Measurements from ENCODE around the gene CLDN1. TPM values are rescaled to one million over a fixed set of nuclear protein-coding genes. Genes with fewer than 3 reads are reported as not detected.

The CLDN1 gene
- total and polyA plus RNA-seq, 10 of the 15 experiments (the other 5 are each of a cell fraction or from before 2014, with no cell fraction given): 3.4 to 22.8 (median 8.5) TPM

GRCh38 chr3:190261015-190261414, 61.2 kb downstream of the CLDN1 start:
- CTCF ChIA-PET: interaction anchor here (1.0 kb wide), 1 partner anchor 14 kb away, joined by 3 read pairs; no protein-coding TSS in a partner anchor
- in situ Hi-C loops (cut with MboI): no loop called here
- 42% methylated on average over 3 of the region's 3 CpGs for WGBS (ENCODE audit: insufficient coverage, insufficient replicate concordance, low lambda C conversion rate, missing lambda C conversion rate)
- no peaks in the 10 kb centered on the region for H3K27me3 ChIP-seq (replicated peaks in 1 of 2; ENCODE audit: control insufficient read depth in 2 of 2, insufficient read depth in 2 of 2, low read length in 1 of 2)
- BruUV-seq (replicated peaks): no TSS peak
- no peak overlapping the region for H3K4me2 ChIP-seq (ENCODE audit: control insufficient read depth, insufficient read depth)
- H4K20me1 ChIP-seq (ENCODE audit: control insufficient read depth, insufficient read depth): no peaks in the 10 kb centered on the region
- intact Hi-C loops (cut with micrococcal nuclease; ENCODE audit: unreplicated experiment): no loop called here
- no peak overlapping the region for H3K4me3 ChIP-seq
- POLR2A ChIA-PET: no interaction called here
- H3K79me2 ChIP-seq (ENCODE audit: control insufficient read depth, insufficient read depth, low read length): no peaks in the 10 kb centered on the region
- no peak for TF ChIP-seq NFXL1 (IDR thresholded peaks at IDR 0.05; ENCODE audit: borderline replicate concordance)
- no peak for TF ChIP-seq HCFC1 (IDR thresholded peaks at IDR 0.05; ENCODE audit: low read length)
- TF ChIP-seq RCOR1 (conservative IDR thresholded peaks at IDR 0.05; ENCODE audit: low read depth, low read length): no peak
- TF ChIP-seq TBL1XR1 (IDR thresholded peaks at IDR 0.05; ENCODE audit: low read depth, low read length): no peak
- no peak for TF ChIP-seq EED (IDR thresholded peaks at IDR 0.05; ENCODE audit: low read depth)
- no peak for TF ChIP-seq USF2 (IDR thresholded peaks at IDR 0.05; ENCODE audit: borderline replicate concordance, low read depth, low read length)
- no peak for TF ChIP-seq ZNF622 (IDR thresholded peaks at IDR 0.05)
- no peak for TF ChIP-seq CREB1 (IDR thresholded peaks at IDR 0.05; ENCODE audit: low read depth)
- TF ChIP-seq PML (IDR thresholded peaks at IDR 0.05; ENCODE audit: low read length): no peak
- no peak for TF ChIP-seq STAT1 (conservative IDR thresholded peaks at IDR 0.05)
- TF ChIP-seq SMARCA5 (IDR thresholded peaks at IDR 0.05): no peak
- no peak for TF ChIP-seq BCL11A (IDR thresholded peaks at IDR 0.05; ENCODE audit: low read depth, low read length)
- TF ChIP-seq LARP7 (IDR thresholded peaks at IDR 0.05): no peak
- TF ChIP-seq SKIL (IDR thresholded peaks at IDR 0.05; ENCODE audit: low read depth, poor library complexity, severe bottlenecking): no peak
- no peak for TF ChIP-seq MEF2A (IDR thresholded peaks at IDR 0.05; ENCODE audit: insufficient read depth, low read depth, low read length)
- TF ChIP-seq SUZ12 (IDR thresholded peaks at IDR 0.05; ENCODE audit: unreplicated experiment): no peak
- no peak for TF ChIP-seq NFYB (IDR thresholded peaks at IDR 0.05; ENCODE audit: insufficient read depth, low read depth, low read length)
- no peaks in the 10 kb centered on the region for H3K36me3 ChIP-seq (ENCODE audit: control insufficient read depth in 2 of 2, insufficient read depth in 2 of 2, low read length in 1 of 2)
- H3K4me1 ChIP-seq (ENCODE audit: control insufficient read depth, insufficient read depth, low read length): no peaks in the 10 kb centered on the region
- RAD21 ChIA-PET (ENCODE audit: unreplicated experiment): no interaction called here
- H2AFZ ChIP-seq (ENCODE audit: control insufficient read depth, low read depth, low read length): no peak overlapping the region
- no peaks in the 10 kb centered on the region for H3K9me3 ChIP-seq (replicated peaks; ENCODE audit: control insufficient read depth, insufficient read depth, low read length)
- H3K9ac ChIP-seq (ENCODE audit: control insufficient read depth, insufficient read depth, low read length): no peak overlapping the region
- SMC1A ChIA-PET (ENCODE audit: uncharacterized antibody, unreplicated experiment): interaction anchor here (0.7 to 1.1 kb wide), 2 partner anchors 26 to 29 kb away, joined by 3 read pairs; no protein-coding TSS in a partner anchor
- FAIRE-seq (no peak), DNase-seq (ENCODE audit: low read depth, low spot score) (no peak), ATAC-seq (no peak)
- no peak overlapping the region for H3K27ac ChIP-seq (ENCODE audit: control insufficient read depth, insufficient read depth)

All from GM12878 (cell line).